Bronchial epithelial cell (primary cell): Measurements from ENCODE around the gene NMBR. TPM values are rescaled to one million over a fixed set of nuclear protein-coding genes. Genes with fewer than 3 reads are reported as not detected.

Source experiments
- DNase-seq: peaks from one replicate; pipeline ENCODE4 v3.0.0-alpha.2; 2010; ENCODE audit warnings: low read depth
- FAIRE-seq: peaks from 2 replicates; lab custom pipeline; 2011; peaks lifted over from hg19 to GRCh38; lab: Jason Lieb, UNC
- H3K27me3 ChIP-seq: 2 replicates; pipeline ENCODE4 v1.5.1; 2011; ENCODE audit warnings: low read length; ENCODE audit not compliant: control insufficient read depth, insufficient read depth
- H3K36me3 ChIP-seq: 2 replicates; pipeline ENCODE4 v1.5.1; 2011; ENCODE audit warnings: low read length; ENCODE audit not compliant: control insufficient read depth, insufficient read depth
- H3K4me3 ChIP-seq: 2 replicates; pipeline ENCODE4 v1.5.1; 2011; ENCODE audit warnings: mild to moderate bottlenecking, low read depth, low read length, control low read depth
- CTCF ChIP-seq: IDR thresholded peaks from 2 replicates; pipeline ENCODE4 v1.5.1; 2011; ENCODE audit warnings: mild to moderate bottlenecking, moderate library complexity, low read length, control low read depth, inconsistent platforms; ENCODE audit not compliant: insufficient read depth, severe bottlenecking
- total RNA-seq: library from RNA; depleted of rRNA; stranded (reverse); fragments of >200 nt; gene quantifications from 2 replicates; pipeline ENCODE4 v1.2.1, GENCODE V29; 2014

Gene NMBR
- total RNA-seq, 1 donor from 2014 or later = not detected

- FAIRE-seq (no peak), DNase-seq (no peak)
- Histone ChIP-seq H3K36me3 (peaks cover 2% of the 10 kb centered on the region), H3K4me3 (no peak overlapping the region), H3K27me3 (no peaks in the 10 kb centered on the region)
- TF ChIP-seq CTCF = no peak
Measured at GRCh38 chr6:142178129-142178528, 31.2 kb upstream of the NMBR start.

- Histone ChIP-seq H3K27me3 (no peaks in the 10 kb centered on the region), H3K4me3 (no peak overlapping the region), H3K36me3 (peaks cover 2% of the 10 kb centered on the region)
- TF ChIP-seq CTCF = no peak
- no peak for FAIRE-seq
- no peak for DNase-seq
Measured at GRCh38 chr6:142174703-142175102, 27.8 kb upstream of the NMBR start.

GRCh38 chr6:142173980-142174379, 27.1 kb upstream of the NMBR start:
- Histone ChIP-seq H3K27me3 (no peaks in the 10 kb centered on the region), H3K4me3 (no peak overlapping the region), H3K36me3 (peaks cover 2% of the 10 kb centered on the region)
- no peak for TF ChIP-seq CTCF
- no peak for DNase-seq
- FAIRE-seq = no peak

- Histone ChIP-seq H3K4me3 (no peak overlapping the region), H3K27me3 (no peaks in the 10 kb centered on the region), H3K36me3 (peaks cover 2% of the 10 kb centered on the region)
- FAIRE-seq (no peak), DNase-seq (no peak)
- TF ChIP-seq CTCF = no peak
Measured at GRCh38 chr6:142172758-142173157, 25.8 kb upstream of the NMBR start.

GRCh38 chr6:142171351-142171750, 24.4 kb upstream of the NMBR start:
- Histone ChIP-seq H3K27me3 (no peaks in the 10 kb centered on the region), H3K36me3 (peaks cover 2% of the 10 kb centered on the region), H3K4me3 (no peak overlapping the region)
- no peak for TF ChIP-seq CTCF
- no peak for DNase-seq
- FAIRE-seq = no peak

- Histone ChIP-seq H3K4me3 (no peak overlapping the region), H3K36me3 (no peaks in the 10 kb centered on the region), H3K27me3 (no peaks in the 10 kb centered on the region)
- FAIRE-seq = peak; percentile 13
- no peak for TF ChIP-seq CTCF
- DNase-seq = no peak
Measured at GRCh38 chr6:142167486-142167885, 20.6 kb upstream of the NMBR start.
